HCT116 (cell line): ENCODE measurements around the gene HSP90AB1. TPM values are rescaled to one million over a fixed set of nuclear protein-coding genes. Genes with fewer than 3 reads are reported as not detected.

Experiments
- ATAC-seq: fragments of 200-7000 bp; cut with Tn5 transposase; 2 replicates; pipeline ENCODE4 v1.9.1; 2020; ENCODE audit warnings: mild to moderate bottlenecking, moderate library complexity
- BruUV-seq: library from RNA; stranded (reverse); fragments of 400-500 nt; replicated peaks from 2 replicates; lab custom pipeline; 2021; lab: Mats Ljungman, UMichigan
- CTCF ChIA-PET: fragments of 300-600 bp; sonication (Branson Sonifier 250); formaldehyde crosslinking; loops from one replicate; lab custom pipeline; 2021; ENCODE audit warnings: antibody characterized with exemption; lab: Charles Lee
- POLR2A ChIA-PET: fragments of 300-600, 350-600 bp; sonication (Branson Sonifier 250); formaldehyde crosslinking; loops from one replicate; lab custom pipeline; 2021; ENCODE audit warnings: antibody characterized with exemption; lab: Charles Lee
- RAD21 ChIA-PET, 2 experiments: fragments of 300-600 bp; sonication (Branson Sonifier 250); formaldehyde crosslinking; loops; one replicate each; lab custom pipeline; 2023; ENCODE audit warnings: low total read pairs in 2 of 2; ENCODE audit not compliant: uncharacterized antibody in 2 of 2, unreplicated experiment in 2 of 2, low non-redundant PET in 1 of 2; lab: Charles Lee
- DNase-seq: peaks from one replicate; pipeline ENCODE4 v3.0.0-alpha.2; 2010; ENCODE audit warnings: low read depth, low spot score
- H2AFZ ChIP-seq: fragments of 200-600 bp; shearing (Covaris generic), sonication (generic); 2 replicates; pipeline ENCODE4 v1.6.1; 2017; ENCODE audit warnings: low read depth, mixed run types, mixed read lengths, antibody characterized with exemption, low read length; ENCODE audit not compliant: poor library complexity, severe bottlenecking
- H3K27ac ChIP-seq: 2 replicates; pipeline ENCODE4 v1.5.1; 2012; ENCODE audit warnings: low read depth, low read length
- H3K27me3 ChIP-seq: fragments of 200-600 bp; sonication (generic); 2 replicates; pipeline ENCODE4 v1.6.1; 2016; ENCODE audit warnings: mixed run types, low read length, mixed read lengths; ENCODE audit not compliant: insufficient read depth
- H3K36me3 ChIP-seq, 2 experiments: fragments of 200-500 bp in 1 of 2; fragments of 200-600 bp in 1 of 2; sonication (Bioruptor generic) in 1 of 2; sonication (generic) in 1 of 2; 2 replicates each; pipeline versions ENCODE4 v1.5.1 to v1.6.1; 2014 to 2016; ENCODE audit warnings: low read length in 2 of 2, inconsistent platforms in 1 of 2, mixed read lengths in 1 of 2, mixed run types in 1 of 2; ENCODE audit not compliant: insufficient read depth in 2 of 2, control insufficient read depth in 1 of 2
- H3K4me1 ChIP-seq, 2 experiments: fragments of 200-600 bp in 1 of 2; sonication (generic) in 1 of 2; 2 replicates each; pipeline versions ENCODE4 v1.5.1 to v1.6.1; 2012 to 2017; ENCODE audit warnings: low read length in 2 of 2, inconsistent platforms in 1 of 2, mild to moderate bottlenecking in 1 of 2, mixed read lengths in 1 of 2, mixed run types in 1 of 2, moderate library complexity in 1 of 2; ENCODE audit not compliant: insufficient read depth in 2 of 2, control insufficient read depth in 1 of 2
- H3K4me2 ChIP-seq: fragments of 200-600 bp; sonication (generic); 2 replicates; pipeline ENCODE4 v1.6.1; 2017; ENCODE audit warnings: mixed run types, low read length, mixed read lengths
- H3K4me3 ChIP-seq, 2 experiments: fragments of 200-600 bp in 1 of 2; sonication (generic) in 1 of 2; replicated peaks in 1 of 2; 2 replicates each; pipeline ENCODE4 v1.5.1; 2011 to 2016; ENCODE audit warnings: low read length in 2 of 2, control low read depth in 1 of 2, low read depth in 1 of 2, mild to moderate bottlenecking in 1 of 2, mixed read lengths in 1 of 2, mixed run types in 1 of 2
- H3K79me2 ChIP-seq: fragments of 200-600 bp; sonication (generic); 2 replicates; pipeline ENCODE4 v1.6.1; 2017; ENCODE audit warnings: mild to moderate bottlenecking, mixed run types, low read length, moderate library complexity, mixed read lengths; ENCODE audit not compliant: insufficient read depth
- H3K9ac ChIP-seq: fragments of 200-600 bp; sonication (generic); 2 replicates; pipeline ENCODE4 v1.6.1; 2016; ENCODE audit warnings: low read length, mixed read lengths
- H3K9me2 ChIP-seq: fragments of 200-600 bp; sonication (generic), shearing (Covaris generic); 2 replicates; pipeline ENCODE4 v1.6.1; 2017; ENCODE audit warnings: mixed run types, mild to moderate bottlenecking, moderate library complexity; ENCODE audit not compliant: insufficient read depth
- H3K9me3 ChIP-seq, 2 experiments: fragments of 200-500 bp in 1 of 2; fragments of 200-600 bp in 1 of 2; sonication (Bioruptor generic) in 1 of 2; sonication (generic) in 1 of 2; 2 replicates each; pipeline ENCODE4 v1.6.1; 2014 to 2017; ENCODE audit warnings: low read length in 2 of 2, mixed read lengths in 2 of 2, inconsistent platforms in 1 of 2, low read depth in 1 of 2, mild to moderate bottlenecking in 1 of 2, mixed run types in 1 of 2, moderate library complexity in 1 of 2; ENCODE audit not compliant: control insufficient read depth in 1 of 2, insufficient read depth in 1 of 2
- H4K20me1 ChIP-seq: fragments of 200-600 bp; sonication (generic), shearing (Covaris generic); 2 replicates; pipeline ENCODE4 v1.6.1; 2017; ENCODE audit warnings: mixed run types, mild to moderate bottlenecking, moderate library complexity; ENCODE audit not compliant: insufficient read depth
- ATF3 ChIP-seq: IDR thresholded peaks from 2 replicates; pipeline ENCODE4 v1.6.1; 2012
- CBX3 ChIP-seq: IDR thresholded peaks from 2 replicates; pipeline ENCODE4 v1.6.1; 2012; ENCODE audit warnings: low read depth
- CEBPB ChIP-seq: IDR thresholded peaks from 2 replicates; pipeline ENCODE4 v1.6.1; 2012; ENCODE audit warnings: low read depth
- CTCF ChIP-seq, 3 experiments: fragments of 200-600 bp in 1 of 3; sonication (generic) in 1 of 3; IDR thresholded peaks in 2 of 3; conservative IDR thresholded peaks in 1 of 3; 2 replicates each; pipeline ENCODE4 v1.5.1; 2012 to 2017; ENCODE audit warnings: low read depth in 2 of 3, low read length in 2 of 3, antibody characterized with exemption in 1 of 3, borderline replicate concordance in 1 of 3, control low read depth in 1 of 3, mild to moderate bottlenecking in 1 of 3, mixed read lengths in 1 of 3, mixed run types in 1 of 3, moderate library complexity in 1 of 3; ENCODE audit not compliant: insufficient read depth in 1 of 3
- EGR1 ChIP-seq: IDR thresholded peaks from 2 replicates; pipeline ENCODE4 v1.6.1; 2012; ENCODE audit warnings: low read depth
- ELF1 ChIP-seq: IDR thresholded peaks from 2 replicates; pipeline ENCODE4 v1.6.1; 2012; ENCODE audit warnings: low read depth, borderline replicate concordance
- EZH2 ChIP-seq: fragments of 200-600 bp; sonication (generic); IDR thresholded peaks from 2 replicates; pipeline ENCODE4 v1.6.1; 2017; ENCODE audit warnings: antibody characterized with exemption, mixed run types
- FOSL1 ChIP-seq: IDR thresholded peaks from 2 replicates; pipeline ENCODE4 v1.6.1; 2012; ENCODE audit warnings: low read depth
- MAX ChIP-seq: IDR thresholded peaks from 2 replicates; pipeline ENCODE4 v1.6.1; 2012
- POLR2A ChIP-seq: IDR thresholded peaks from 2 replicates; pipeline ENCODE4 v1.7.0; 2011; ENCODE audit warnings: borderline replicate concordance; ENCODE audit not compliant: insufficient read depth, insufficient read length; ENCODE audit errors: extremely low read depth
- POLR2AphosphoS5 ChIP-seq: IDR thresholded peaks from 2 replicates; pipeline ENCODE4 v1.6.1; 2011; ENCODE audit warnings: mild to moderate bottlenecking, low read depth, low read length, moderate library complexity
- RAD21 ChIP-seq: IDR thresholded peaks from 2 replicates; pipeline ENCODE4 v1.6.1; 2012; ENCODE audit warnings: low read depth, mild to moderate bottlenecking
- SP1 ChIP-seq: IDR thresholded peaks from 2 replicates; pipeline ENCODE4 v1.6.1; 2012; ENCODE audit warnings: low read depth
- ZFX ChIP-seq: fragments of 450-650 bp; IDR thresholded peaks from 2 replicates; pipeline ENCODE4 v1.6.1; 2017
- ZNF274 ChIP-seq: fragments of 200-500 bp; sonication (Bioruptor generic); IDR thresholded peaks from 2 replicates; pipeline ENCODE4 v1.6.1; 2014; ENCODE audit warnings: mild to moderate bottlenecking, low read depth, low read length, inconsistent platforms
- intact Hi-C: fragments of 100-400 bp; cut with micrococcal nuclease; formaldehyde crosslinking; loops from 2 replicates; pipeline ENCODE4 v1.10.0; 2022
- total RNA-seq: library from RNA; stranded (reverse); gene quantifications from one replicate; pipeline ENCODE4 v1.2.1, GENCODE V29; 2021; ENCODE audit not compliant: unreplicated experiment

HSP90AB1 gene
- total RNA-seq, 1 experiment from 2014 or later = 2,554 TPM

- CTCF ChIA-PET = interaction anchor here (1.3 to 1.5 kb wide), 2 partner anchors 91 to 167 kb away, joined by 3 to 5 read pairs; no protein-coding TSS in a partner anchor
- DNase-seq = no peak
These were observed 16.6 kb downstream of the HSP90AB1 start for GRCh38 chr6:44263354-44264100.

More at GRCh38 chr6:44263354-44264100, 16.6 kb downstream of the HSP90AB1 start:
- Histone ChIP-seq H3K27me3 (no peaks in the 10 kb centered on the region), H3K9ac (no peak overlapping the region; the same call in 1 of the 2 replicates), H3K4me2 (peak overlapping the region; percentile 99), H2AFZ (no peak overlapping the region), H3K4me3 (peak overlapping the region; percentile 88 to 92; a peak in 1 of 4 replicates), H3K9me3 (no peaks in the 10 kb centered on the region), H3K36me3 (peaks cover 4 to 10% of the 10 kb centered on the region in 2 experiments; a peak in 2 of 4 replicates), H3K4me1 (peaks cover 7 to 26% of the 10 kb centered on the region in 2 experiments), H3K79me2 (peaks cover 25% of the 10 kb centered on the region; the same call in 1 of the 2 replicates), H4K20me1 (no peaks in the 10 kb centered on the region), H3K27ac (no peak overlapping the region), H3K9me2 (no peaks in the 10 kb centered on the region)
- intact Hi-C loops = no loop called here
- no peak for TF ChIP-seq SP1
- no peak for TF ChIP-seq EGR1
- no peak for TF ChIP-seq EZH2
- TF ChIP-seq ZNF274 = no peak
- TF ChIP-seq CEBPB = no peak
- TF ChIP-seq ZFX = no peak
- no peak for TF ChIP-seq RAD21
- no peak for TF ChIP-seq ELF1
- no peak for TF ChIP-seq CBX3
- no peak for TF ChIP-seq CTCF (IDR thresholded peaks at IDR 0.05 in 2 of 3, conservative IDR thresholded peaks at IDR 0.05 in 1 of 3; ENCODE audit: borderline replicate concordance in 1 of 3, insufficient read depth in 1 of 3, low read depth in 2 of 3, low read length in 2 of 3)
- no peak for TF ChIP-seq POLR2A
- TF ChIP-seq ATF3 = no peak
- no peak for TF ChIP-seq FOSL1
- no peak for TF ChIP-seq POLR2AphosphoS5
- no peak for TF ChIP-seq MAX
- no peak for ATAC-seq
- ChIA-PET RAD21 (no interaction called here), POLR2A (interaction anchor here (1.6 kb wide), 1 partner anchor 9 kb away, joined by 3 read pairs; no protein-coding TSS in a partner anchor)
- no TSS peak for BruUV-seq
